Gastroesophageal sphincter (tissue), 3 donors: ENCODE data around the gene MAS1.

Experiments used
- POLR2A ChIP-seq, 2 donors: fragments of 450-650 bp; IDR thresholded peaks; one replicate each; pipeline ENCODE4 v1.6.1; 2017; ENCODE audit warnings: antibody characterized with exemption in 2 of 2, mild to moderate bottlenecking in 2 of 2, moderate library complexity in 1 of 2
- TF ChIP-seq, protein P1 (sequence below), 4 experiments: fragments of 200-600 bp in 2 of 4; fragments of 450-650 bp in 2 of 4; sonication (generic) in 1 of 4; IDR thresholded peaks; one replicate each; pipeline ENCODE4 v1.5.1; 2017 to 2019; ENCODE audit warnings: antibody characterized with exemption in 4 of 4, mild to moderate bottlenecking in 2 of 4, moderate library complexity in 2 of 4

DNA sequence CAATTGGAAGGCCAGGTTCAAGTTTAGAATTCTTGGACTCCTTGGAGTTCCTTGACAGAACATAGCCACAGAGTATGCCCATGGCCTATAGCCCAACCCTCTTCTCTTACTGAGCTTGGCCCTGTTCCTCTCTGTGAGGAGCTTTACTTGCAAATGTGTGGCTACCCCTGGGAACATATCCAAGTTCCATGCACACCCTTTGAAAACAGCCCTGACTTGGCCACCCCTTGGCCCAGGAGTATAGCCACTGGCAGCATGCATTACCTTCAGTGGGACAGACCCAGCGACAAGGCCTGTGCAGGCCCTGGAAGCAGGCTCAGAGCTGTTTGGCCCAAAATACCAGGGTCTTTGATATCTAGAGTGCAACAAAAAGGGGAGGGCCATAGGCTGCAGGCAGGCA is 19.5 kb upstream of the MAS1 start:
- TF ChIP-seq, protein P1, sequence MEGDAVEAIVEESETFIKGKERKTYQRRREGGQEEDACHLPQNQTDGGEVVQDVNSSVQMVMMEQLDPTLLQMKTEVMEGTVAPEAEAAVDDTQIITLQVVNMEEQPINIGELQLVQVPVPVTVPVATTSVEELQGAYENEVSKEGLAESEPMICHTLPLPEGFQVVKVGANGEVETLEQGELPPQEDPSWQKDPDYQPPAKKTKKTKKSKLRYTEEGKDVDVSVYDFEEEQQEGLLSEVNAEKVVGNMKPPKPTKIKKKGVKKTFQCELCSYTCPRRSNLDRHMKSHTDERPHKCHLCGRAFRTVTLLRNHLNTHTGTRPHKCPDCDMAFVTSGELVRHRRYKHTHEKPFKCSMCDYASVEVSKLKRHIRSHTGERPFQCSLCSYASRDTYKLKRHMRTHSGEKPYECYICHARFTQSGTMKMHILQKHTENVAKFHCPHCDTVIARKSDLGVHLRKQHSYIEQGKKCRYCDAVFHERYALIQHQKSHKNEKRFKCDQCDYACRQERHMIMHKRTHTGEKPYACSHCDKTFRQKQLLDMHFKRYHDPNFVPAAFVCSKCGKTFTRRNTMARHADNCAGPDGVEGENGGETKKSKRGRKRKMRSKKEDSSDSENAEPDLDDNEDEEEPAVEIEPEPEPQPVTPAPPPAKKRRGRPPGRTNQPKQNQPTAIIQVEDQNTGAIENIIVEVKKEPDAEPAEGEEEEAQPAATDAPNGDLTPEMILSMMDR (IDR thresholded peaks at IDR 0.05): no peak
- no peak for TF ChIP-seq POLR2A (IDR thresholded peaks at IDR 0.05)
